NCI-H2196 treated with DMSO at 0.1 percent for 48 hours (cell line): ENCODE measurements around the gene EMSY.

ENCODE experiments used
- DNase-seq: peaks from one replicate; lab custom pipeline; 2025; ENCODE audit not compliant: unreplicated experiment; lab: John Stamatoyannopoulos, UW

The EMSY gene

GRCh38 chr11:76453248-76453647 is 8.4 kb downstream of the EMSY start:
- no peak for DNase-seq

- DNase-seq: no peak
Measured at GRCh38 chr11:76455331-76455730, 10.5 kb downstream of the EMSY start.

GRCh38 chr11:76455931-76456330 is 11.1 kb downstream of the EMSY start:
- DNase-seq: no peak

- no peak for DNase-seq
Measured at GRCh38 chr11:76456571-76456970, 11.8 kb downstream of the EMSY start.

GRCh38 chr11:76459299-76459698 is 14.5 kb downstream of the EMSY start:
- DNase-seq: no peak

GRCh38 chr11:76459846-76460245 is 15.0 kb downstream of the EMSY start:
- no peak for DNase-seq

GRCh38 chr11:76462317-76462716 is 17.5 kb downstream of the EMSY start:
- no peak for DNase-seq

GRCh38 chr11:76465701-76466100 is 20.9 kb downstream of the EMSY start:
- no peak for DNase-seq

- no peak for DNase-seq
Measured at GRCh38 chr11:76466666-76467065, 21.8 kb downstream of the EMSY start.

GRCh38 chr11:76469141-76469540 is 24.3 kb downstream of the EMSY start:
- DNase-seq: no peak

GRCh38 chr11:76471382-76471781 is 26.6 kb downstream of the EMSY start:
- DNase-seq: no peak

- no peak for DNase-seq
Measured at GRCh38 chr11:76480241-76480640, 35.4 kb downstream of the EMSY start.

- no peak for DNase-seq
Measured at GRCh38 chr11:76491644-76492043, 46.8 kb downstream of the EMSY start.

GRCh38 chr11:76493040-76493439 is 48.2 kb downstream of the EMSY start:
- no peak for DNase-seq

GRCh38 chr11:76493626-76494539 is 49.1 kb downstream of the EMSY start:
- no peak for DNase-seq

GRCh38 chr11:76495019-76495418 is 50.2 kb downstream of the EMSY start:
- no peak for DNase-seq

GRCh38 chr11:76496174-76496573 is 51.4 kb downstream of the EMSY start:
- no peak for DNase-seq

GRCh38 chr11:76501526-76502202 is 56.8 kb downstream of the EMSY start:
- DNase-seq: no peak

GRCh38 chr11:76506833-76507232 is 62.0 kb downstream of the EMSY start:
- DNase-seq: no peak

- DNase-seq: no peak
Measured at GRCh38 chr11:76510060-76511047, 65.5 kb downstream of the EMSY start.
